ENCODE results near the gene FLAD1.

FLAD1 gene

DNA sequence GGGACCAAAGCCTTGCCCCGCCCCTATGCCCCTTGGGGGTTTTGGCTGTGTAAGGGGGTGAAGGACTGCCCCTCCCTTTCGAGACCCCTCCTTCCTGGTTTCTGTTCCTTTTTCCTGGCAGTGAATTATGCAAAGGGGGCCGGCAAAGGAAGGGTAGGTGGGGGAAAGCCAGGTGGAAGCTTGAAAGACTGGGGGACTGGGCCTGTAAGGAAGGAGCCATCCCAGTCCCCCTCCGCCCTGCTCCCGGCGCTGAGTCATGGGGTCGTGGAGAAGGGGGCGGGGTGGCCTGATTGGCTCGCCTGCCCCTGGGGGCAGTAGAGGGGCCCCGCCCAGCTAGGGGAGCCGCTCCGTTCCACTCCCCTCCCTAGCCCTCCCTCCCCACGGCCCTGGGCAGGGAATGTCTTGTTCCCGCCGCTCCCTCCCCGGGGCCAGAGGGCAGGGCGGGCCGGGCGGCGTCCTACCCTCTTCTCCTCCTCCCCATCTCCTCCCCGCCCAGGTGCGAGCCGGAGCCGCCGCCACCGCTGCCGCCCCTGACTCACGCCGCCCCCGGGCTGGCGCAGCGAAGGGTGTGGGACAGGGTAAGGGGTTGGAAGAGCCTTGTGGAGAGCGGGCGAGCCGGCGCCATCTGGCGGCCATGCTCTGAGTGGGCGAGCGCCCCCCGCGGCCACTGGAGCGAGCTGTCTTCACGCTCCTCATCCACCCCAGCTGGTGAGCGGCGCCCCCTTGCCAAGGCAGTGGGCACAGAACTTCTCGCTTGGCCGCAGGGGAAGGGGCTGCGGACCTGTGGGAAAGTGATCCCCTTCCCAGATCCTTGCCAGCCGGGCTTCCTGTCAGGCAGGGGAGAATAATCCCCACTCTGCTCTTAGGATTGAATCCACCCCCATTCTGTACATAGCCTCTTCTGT, 34.1 kb downstream of the FLAD1 start:
- DNase-seq (ENCODE audit: low read depth) = no peak

DNA sequence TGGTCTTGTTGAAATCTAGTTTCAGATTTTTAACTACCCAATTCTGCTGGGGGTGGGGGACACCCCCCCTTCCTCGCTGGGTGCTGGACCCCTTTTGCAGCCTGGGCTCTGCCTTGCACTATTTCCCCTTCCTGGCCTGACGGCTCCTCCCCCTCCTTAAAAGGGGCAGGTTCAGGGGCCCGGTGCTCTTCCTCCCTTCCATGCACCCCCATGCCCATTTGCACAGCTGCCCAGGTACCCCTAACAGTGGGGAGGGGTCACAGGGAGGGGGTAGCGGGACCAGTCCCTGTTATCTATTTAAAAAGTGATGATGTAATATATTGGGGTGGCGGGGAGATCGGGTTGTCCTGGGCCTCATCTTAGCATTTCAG, 34.8 kb downstream of the FLAD1 start:
- no peak for DNase-seq (ENCODE audit: low read depth)

DNA sequence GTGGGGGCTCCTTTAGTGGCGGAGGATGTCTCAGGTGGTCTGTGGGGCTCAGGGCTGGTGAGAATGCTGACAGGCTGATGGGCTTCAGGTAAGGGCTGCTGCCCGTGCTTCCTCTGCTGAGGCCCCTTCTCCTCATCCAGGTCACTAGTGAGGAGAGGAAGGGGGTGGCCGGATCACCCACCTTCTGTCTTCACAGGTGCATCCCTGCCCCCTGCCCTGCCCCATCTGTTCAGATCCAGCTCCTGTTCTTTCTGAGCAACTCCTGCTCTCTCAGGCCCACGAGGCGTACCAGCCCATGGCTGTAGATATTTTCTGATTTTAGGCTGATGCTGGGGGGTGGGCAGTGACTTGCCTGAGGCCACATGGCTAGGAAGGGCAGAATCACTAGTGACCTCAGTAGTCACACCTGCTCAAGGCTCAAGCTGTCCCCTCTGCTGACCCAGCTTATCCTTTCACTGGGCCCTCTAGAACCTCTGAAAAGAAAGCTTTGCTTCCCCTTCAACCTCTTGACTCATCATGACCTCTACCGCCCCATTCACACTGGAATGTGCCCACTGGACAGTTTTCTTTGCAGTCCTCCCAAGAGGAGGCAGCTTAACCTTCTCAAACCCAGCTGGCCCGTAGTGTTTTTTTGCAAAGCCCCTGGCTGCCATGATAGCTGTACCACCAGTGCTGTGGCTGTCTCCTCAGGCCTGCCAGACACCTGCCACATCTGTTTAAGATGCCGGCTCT, 35.6 kb downstream of the FLAD1 start:
- DNase-seq (ENCODE audit: low read depth) = no peak

DNA sequence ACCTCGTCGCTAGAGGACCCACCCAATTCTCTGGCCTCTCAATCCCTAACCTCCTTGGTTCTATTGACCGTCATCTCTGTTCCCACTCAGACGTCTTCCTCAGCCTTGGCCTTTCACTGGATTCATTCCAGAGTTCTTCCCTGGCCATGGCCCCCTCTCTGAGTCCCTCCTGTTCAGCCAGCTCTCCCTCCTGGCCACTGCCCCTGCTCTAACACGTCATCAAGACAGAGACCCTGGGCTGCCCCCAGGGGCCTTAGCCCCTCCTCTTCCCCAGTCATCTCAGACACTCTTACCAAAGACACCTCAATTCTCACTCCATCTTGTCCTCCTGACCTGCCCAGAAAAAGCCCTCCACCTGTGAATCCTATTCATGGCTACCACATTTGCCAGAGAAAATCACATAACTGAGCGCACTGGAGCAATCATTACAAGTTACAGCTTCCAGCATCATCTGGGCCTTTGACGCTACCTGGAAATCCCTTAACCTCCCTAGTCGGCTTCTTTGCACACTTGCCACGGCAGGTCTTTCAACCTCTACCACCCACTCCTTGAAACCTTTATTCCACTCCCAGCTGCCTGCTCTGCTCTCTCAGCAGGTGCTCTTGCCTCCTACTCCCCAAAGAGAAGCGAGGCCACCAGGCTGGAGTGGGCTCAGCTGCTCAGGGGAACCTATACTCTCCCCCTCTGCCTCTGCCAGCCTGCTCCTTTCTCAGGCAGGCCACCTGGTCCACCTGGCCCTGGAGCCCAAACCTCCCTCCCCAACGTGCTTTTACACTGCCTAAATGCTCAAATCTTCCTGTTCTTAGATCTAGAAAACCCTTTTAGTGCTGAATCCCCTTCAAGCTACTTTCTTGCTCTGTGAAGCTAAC, 36.5 kb downstream of the FLAD1 start:
- DNase-seq (ENCODE audit: low read depth) = no peak

DNA sequence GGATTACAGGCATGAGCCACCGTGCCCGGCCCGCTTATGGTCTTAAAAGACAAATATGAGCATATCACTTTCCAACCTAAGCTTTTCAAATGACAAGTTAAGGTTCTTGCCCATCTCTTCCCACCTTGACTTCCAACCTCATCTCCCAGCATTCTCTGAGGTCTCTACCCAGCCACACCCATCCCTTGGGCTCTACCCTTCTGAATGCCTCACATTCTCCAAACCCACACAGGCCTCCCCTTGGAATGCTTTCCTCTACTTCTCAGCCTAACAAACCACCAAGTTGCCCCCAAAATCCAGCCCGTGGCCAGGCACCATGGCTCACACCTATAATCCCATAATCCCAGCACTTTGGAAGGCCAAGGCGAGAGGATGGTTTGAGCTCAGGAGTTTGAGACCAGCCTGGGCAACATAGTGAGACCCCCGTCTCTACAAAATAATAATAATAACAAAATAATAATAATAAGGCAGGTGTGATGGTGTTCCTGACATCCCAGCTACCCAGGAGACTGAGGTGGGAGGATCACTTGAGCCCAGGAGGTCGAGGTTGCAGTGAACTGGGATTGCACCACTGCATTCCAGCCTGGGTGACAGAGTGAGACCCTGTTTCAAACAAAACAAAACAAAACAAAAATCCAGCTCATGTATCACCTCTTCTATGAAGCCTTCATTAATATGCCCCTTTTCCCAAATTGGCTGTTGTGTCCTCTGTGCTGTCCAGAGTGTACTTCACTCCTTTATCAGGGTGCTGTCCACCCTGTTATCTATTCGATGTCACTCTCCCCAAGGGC, 39.2 kb downstream of the FLAD1 start:
- no peak for DNase-seq (ENCODE audit: low read depth)

DNA sequence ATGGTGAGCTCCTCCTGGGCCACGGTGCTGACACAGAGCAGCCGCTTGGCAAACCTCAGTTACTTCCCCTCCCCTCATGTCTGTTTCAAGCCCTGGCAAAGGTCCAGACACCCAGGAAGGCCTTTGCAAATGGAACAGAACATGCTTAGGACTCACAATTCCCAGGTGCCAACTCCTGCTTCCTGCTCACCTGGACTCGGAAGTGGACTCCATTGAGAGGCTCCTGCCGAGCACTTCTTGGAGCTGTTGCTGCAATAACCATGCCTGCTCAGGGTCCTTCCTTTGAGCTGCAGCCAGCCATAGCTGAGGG, 39.7 kb downstream of the FLAD1 start:
- DNase-seq (ENCODE audit: low read depth) = no peak

DNA sequence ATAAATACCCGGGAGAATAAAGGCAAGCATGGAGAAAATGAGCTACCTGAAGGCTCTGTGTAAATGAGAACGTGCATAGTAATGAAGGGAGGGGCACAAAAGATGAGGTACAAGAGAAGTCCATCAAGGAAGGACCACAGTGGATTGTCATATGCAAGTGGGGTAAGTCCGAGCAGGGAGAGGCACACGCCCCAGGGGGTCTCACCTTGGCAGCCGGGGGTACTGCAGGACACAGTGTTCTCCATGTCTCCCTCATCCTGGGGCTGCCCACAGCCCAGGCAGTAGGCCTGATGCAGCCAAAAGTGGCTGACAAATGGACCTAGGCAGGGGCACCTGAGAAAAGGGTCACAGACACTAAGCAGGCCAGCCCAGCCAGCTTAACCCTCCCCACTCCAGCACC, 40.5 kb downstream of the FLAD1 start:
- no peak for DNase-seq (ENCODE audit: low read depth)

DNA sequence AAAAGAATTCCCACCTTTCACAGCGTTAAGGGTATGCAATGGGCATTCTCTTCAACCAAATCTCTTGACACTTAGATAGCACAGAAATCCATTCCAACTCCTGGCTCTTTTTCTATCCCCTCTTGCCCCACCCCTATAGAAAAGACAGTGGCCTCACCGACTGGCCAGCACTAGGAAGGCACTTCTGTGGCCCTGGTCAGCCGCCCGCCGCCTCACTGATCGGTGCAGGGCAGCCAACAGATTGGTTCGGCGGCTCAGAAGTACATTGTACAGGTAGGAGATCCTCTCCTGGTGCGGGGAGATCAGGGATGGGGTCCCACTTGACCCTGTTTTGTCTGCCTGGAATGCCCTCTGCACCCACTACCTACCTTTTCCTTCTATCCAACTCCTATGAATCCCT, 41.2 kb downstream of the FLAD1 start:
- no peak for DNase-seq (ENCODE audit: low read depth)

DNA sequence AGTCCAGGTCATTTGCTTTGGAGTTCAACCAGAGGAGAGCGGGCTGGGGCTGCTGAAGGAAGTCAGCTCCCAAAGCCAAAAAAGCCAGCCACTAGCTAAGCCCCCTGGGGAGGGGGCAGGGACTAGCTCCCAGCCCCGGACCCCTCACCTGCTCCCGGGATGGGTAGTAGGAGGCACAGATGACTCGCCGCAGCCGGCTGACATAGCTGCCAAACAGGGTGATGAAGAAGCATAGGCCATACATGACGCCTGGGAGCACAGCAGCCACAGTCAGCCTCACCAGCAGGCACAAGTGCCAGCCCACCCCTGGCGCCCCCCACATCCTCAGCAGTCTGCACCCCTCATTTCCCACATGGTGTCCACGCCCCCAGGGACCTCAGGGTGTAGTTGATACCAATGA, 43.0 kb downstream of the FLAD1 start:
- no peak for DNase-seq (ENCODE audit: low read depth)

DNA sequence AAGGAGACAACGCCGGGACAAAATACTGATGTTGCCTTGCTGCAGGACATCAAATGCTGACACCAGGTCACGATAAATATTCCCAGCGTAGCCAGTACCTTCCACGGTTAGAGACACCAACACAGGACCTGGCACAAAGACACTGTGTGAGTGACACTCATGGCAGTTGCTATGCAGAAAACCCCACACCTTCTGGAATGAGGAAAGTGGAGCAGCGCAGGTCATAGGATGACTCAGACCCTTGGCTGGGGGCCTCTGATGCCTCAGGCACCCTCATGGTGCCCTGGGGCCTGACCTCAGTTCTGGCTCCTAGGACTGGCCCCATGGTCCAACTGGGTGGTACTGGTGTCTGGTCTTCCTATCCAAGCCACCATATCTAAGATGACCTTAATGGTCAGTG, 43.4 kb downstream of the FLAD1 start:
- DNase-seq (ENCODE audit: low read depth) = no peak

DNA sequence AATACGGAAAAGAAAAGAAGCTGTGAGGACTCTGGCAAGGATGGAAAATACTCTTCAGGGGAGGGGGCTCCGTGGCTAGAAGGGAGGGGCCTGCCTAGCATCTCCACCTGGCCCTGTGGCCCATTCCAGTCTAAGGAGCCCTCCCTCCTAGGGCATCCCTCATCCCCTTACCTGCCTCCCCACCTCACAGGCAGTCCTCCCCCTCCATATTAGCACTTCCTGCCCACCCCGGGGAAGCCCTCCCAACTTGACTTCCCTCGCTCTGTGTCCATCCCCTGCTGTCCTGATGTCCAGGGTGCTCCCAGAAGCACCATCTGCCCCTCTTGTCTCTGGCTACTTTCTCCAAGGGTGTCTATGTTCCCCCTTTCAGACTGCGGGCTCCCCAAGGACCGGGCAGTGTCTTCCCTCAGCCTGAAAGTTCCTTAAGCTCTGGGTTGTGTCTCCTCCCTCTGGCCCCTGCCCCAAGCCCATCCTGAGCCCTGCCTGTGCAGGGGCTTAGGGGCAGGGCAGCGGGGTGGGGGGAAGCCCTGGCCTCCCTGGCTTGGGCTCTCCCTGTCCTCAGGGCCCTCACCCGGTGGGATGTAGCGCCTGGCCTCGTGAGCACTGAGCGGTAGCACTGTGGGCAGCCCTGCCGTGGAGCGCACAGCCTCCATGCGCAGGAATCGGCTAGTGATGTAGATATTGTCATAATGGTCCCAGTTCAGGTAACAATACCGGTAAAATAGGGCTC, 46.5 kb downstream of the FLAD1 start:
- DNase-seq (ENCODE audit: low read depth) = no peak

DNA sequence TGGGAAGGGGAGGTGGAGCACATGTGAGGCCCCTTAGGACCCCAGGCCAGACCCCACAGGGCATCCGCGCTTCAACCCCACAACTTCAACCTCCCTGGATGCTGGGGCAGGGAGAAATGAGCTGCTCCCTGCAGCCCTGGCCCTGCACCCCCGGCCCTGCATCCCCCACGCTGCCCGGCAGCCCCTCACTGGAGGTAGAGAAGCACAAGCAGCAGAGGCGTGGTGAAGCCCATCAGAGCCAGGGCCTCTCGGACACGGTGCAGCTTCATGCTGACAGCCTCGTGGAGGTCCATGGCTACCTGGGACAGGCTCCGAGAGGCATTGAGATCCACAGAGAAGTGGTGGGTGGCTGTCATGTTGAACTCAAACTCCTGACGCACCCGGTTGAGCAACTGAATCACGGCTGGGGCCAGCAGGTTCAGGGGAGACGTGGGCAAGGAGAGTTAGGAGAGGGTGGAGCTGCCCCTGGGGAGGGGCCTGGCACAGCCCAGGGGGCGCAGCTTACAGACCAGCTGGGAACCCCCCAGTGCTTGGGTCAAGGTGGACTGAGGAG, 47.2 kb downstream of the FLAD1 start:
- DNase-seq (ENCODE audit: low read depth) = no peak

DNA sequence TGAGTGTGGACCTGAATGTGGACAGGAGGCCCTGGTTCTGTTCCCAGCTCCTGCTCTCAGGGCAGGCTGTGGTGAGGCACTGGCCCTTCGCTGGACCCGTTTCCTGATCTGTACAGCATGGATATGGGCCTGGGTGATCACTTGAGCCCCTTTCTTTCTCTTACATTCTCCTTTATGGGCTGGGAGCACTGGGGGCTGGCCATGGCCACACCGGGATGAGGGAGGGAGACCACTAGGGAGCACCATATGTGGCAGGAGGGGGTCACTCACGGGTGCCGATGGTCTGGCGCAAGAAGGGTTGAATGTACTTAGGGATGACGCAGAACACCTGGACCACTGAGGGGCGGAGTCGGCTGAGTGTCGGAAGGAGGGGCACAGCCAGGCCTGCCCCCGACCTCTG, 47.8 kb downstream of the FLAD1 start:
- DNase-seq (ENCODE audit: low read depth) = no peak

DNA sequence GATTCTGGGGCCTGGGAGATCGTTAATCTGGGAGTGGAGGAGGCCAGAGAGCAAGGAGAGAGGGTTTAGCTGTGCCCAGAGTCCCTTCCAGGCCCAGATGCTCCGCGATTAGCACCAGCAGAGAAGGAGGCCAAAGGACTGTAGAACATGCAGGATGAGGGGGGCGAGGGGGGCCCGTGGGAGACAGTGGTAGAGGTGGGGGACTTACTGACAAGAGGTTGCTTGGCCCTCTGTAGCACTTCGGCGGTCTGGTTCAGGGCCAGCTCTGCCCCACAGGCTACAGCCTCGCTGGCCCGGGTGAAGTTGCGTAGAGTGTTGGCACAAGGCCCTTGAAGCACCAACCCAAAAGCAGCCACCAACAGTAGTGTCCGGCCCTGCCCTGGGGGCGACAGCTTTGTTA, 49.7 kb downstream of the FLAD1 start:
- no peak for DNase-seq (ENCODE audit: low read depth)

DNA sequence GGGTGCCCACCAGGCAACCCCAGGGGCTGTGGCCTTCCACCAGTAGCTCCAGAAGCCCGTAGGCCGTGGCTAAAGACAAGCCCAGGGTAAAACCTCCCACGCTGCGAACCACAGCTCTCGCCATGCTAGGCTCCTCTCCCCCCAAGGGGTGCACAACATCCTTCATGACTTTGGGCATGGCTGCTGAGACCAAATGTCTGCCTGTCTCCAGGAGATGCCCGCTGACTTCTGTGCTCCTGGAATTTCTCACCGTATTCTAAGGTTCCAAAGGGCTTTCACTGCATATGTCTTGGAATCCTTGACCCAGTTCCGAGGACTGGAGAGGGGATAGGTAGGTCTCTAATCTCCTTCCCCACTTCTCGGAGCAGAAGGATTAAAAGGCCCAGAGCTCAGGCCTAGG, 50.4 kb downstream of the FLAD1 start, which contains the start of the genes DCST1 and DCST2:
DCST1 (plus strand) TSS at position 301 of the 400 bp plus-strand sequence. CDS start 213 bp downstream, outside the sequence.
DCST2 (minus strand) TSS at position 258 of the 400 bp plus-strand sequence; CDS start at position 178, 80 bp downstream.
- DNase-seq (ENCODE audit: low read depth) = no peak

DNA sequence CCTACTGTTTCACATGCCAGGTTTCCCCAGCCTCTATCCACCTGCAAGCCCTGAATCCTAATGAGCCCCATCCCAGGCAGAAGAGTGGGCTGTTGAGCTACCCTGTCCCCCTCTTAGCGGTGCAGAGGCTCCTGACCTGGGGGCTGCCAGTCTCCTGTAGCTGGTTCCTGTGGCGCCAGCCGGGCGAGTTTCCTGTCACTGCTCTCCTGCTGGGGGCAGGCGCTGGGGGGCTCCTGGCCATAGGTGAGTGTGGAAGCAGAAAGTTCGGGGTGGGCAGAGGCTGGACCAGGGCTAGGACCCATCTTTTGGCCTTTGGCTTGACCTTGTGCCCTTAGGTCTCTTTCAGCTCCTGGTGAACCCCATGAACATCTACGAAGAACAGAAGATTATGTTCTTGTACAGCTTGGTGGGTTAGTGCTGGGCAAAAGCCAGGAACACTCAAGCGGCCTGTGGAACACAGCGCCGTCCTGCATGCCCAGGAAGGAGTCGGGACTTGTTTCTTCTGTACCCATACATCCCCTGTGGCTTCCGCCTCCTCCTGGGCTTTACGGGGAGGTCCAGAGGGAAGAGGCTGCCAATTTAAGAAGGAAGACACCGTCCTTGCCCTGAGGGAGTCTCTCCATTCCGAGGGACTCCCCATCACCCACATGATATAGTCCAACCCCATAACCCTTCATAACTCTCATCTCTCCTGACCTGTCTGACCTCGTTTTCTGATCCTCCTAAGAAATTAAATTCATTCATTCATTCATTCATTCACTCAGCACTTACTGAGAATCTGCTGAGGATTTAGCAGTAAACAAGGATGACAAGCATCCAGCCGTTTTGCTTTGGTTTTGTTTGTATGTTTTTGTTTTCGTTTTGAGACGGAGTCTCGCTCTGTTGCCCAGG, 51.4 kb downstream of the FLAD1 start:
- DNase-seq (ENCODE audit: low read depth) = no peak

DNA sequence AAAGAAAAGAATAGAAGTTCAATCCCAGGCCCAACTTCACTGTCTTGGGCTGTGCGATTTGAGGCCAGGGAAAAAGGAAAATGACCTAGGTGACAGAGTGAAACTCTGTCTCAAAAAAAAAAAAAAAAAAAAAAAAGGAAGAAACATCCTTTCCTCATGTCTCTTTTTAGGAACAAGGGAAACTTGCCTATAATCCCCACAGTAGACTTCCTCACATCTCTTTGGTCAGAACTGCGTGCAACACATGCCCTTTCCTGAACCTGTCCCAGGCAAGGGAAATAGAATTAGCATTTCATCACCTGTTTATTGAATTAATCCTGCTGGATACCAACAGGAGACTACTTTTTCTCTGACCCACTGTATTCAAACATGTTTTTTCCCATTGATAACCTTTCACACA, 52.8 kb downstream of the FLAD1 start:
- no peak for DNase-seq (ENCODE audit: low read depth)

DNA sequence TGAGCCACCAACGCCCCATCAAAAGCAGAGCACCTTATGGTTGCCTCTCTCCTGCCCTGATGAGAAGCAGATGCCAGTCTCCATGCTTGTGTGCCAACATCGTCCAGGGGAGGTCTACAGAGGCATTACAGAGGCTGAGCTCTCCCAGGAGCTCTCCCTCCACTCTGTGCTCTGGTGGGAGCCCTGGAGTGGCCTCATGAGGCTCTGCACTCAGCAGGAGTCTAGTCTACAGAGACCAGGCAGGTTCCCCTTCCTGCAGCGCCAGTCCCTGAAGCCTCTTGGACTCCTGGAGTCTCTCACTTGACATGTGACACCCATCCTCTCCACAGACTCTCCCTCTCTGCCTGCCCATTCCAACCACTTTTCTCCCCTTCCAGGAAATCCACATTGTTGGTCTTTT, 53.9 kb downstream of the FLAD1 start:
- DNase-seq (ENCODE audit: low read depth) = no peak

DNA sequence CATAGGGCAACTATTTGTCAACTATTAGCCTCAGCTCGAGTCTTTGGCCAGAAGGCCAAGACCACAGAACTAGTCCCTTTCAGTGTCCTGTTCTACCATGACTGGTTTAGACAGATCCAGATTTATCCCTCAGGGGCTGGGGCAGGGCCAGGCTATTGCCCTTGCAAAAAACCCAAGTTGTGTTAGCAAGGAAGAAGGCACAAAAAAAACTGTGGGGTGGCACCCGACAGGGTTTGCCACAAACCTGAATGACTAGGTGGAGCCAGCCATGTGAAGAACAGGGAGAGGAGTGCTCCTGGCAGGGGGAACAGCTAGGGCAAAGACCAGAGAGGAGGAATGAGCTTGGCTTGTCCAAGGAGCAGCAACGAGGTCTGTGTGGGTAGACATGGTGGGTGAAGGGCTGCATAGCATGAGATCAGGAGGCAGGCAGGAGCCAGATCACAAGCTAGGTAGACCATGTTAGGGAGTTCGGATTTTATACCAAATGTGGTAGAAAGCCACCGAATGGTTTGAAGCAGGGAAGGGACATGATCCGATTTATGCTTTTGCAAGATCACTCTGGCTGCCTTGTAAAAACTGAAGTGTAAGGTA, 54.8 kb downstream of the FLAD1 start:
- no peak for DNase-seq (ENCODE audit: low read depth)

Data from GM04504 (cell line).